Measurements from ENCODE around the gene QRFP. TPM values are rescaled to one million over a fixed set of nuclear protein-coding genes. Genes with fewer than 3 reads are reported as not detected.

Gene QRFP, protein sequence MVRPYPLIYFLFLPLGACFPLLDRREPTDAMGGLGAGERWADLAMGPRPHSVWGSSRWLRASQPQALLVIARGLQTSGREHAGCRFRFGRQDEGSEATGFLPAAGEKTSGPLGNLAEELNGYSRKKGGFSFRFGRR
- total RNA-seq, result not detected
- 0 reads per million in 2 donors for total RNA-seq

- no peaks in the 10 kb centered on the region for H3K9me3 ChIP-seq (ENCODE audit: control insufficient read depth, low read length, poor library complexity, severe bottlenecking)
- ATAC-seq (no peak), DNase-seq (no peak)
- H3K36me3 Mint-ChIP-seq (ENCODE audit: low read depth), result no peaks in the 10 kb centered on the region
- no peaks in the 10 kb centered on the region for H3K4me1 Mint-ChIP-seq
- peaks cover 9% of the 10 kb centered on the region for H3K27me3 Mint-ChIP-seq
- no peak within 1 kb of the TSS for H3K4me3 Mint-ChIP-seq
- H3K27ac Mint-ChIP-seq, result no peak within 1 kb of the TSS
These were observed at the start of gene QRFP for GRCh38 chr9:130896233-130897014. TSS of gene QRFP (minus strand) at chr9:130896812. CDS start at chr9:130893838, 2,974 bp downstream.

DNA sequence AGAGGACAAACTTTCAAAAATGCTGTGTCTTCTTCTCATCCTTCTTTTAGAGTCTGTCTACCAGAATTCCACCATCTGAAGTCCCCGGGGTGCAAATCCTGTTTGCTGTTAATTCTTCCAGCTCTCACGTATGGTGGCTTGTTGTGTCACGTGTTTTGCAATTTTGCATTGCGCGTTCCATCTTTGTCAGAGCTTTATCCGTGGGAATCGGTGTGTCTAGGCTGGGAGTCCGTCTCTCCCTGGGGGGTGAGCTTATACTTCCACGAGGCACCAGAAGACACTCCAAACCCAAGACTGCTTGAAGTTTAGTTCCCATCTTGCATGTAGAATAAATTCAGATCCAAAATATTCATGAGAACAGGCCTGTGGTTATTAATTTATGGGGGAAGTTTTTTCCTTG lies 48.6 kb upstream of the QRFP start:
- DNase-seq, result no peak

GRCh38 chr9:130944510-130945058 lies 48.0 kb upstream of the QRFP start:
- no peaks in the 10 kb centered on the region for H3K36me3 Mint-ChIP-seq (ENCODE audit: low read depth)
- H3K4me1 Mint-ChIP-seq, result peaks cover 8% of the 10 kb centered on the region
- no peak overlapping the region for H3K4me3 Mint-ChIP-seq
- H3K27me3 Mint-ChIP-seq, result peaks cover 78% of the 10 kb centered on the region
- H3K27ac Mint-ChIP-seq, result no peak overlapping the region
- no peak for DNase-seq
- no peak for ATAC-seq
- no peaks in the 10 kb centered on the region for H3K9me3 ChIP-seq (ENCODE audit: control insufficient read depth, low read length, poor library complexity, severe bottlenecking)

More for the DNA sequence above, 48.6 kb upstream of the QRFP start:
- Mint-ChIP-seq H3K4me3 (no peak overlapping the region), H3K27ac (no peak overlapping the region), H3K36me3 (ENCODE audit: low read depth) (no peaks in the 10 kb centered on the region), H3K4me1 (peaks cover 8% of the 10 kb centered on the region), H3K27me3 (peaks cover 78% of the 10 kb centered on the region)
- H3K9me3 ChIP-seq (ENCODE audit: control insufficient read depth, low read length, poor library complexity, severe bottlenecking), result no peaks in the 10 kb centered on the region
- no peak for ATAC-seq

GRCh38 chr9:130943777-130944176 lies 47.2 kb upstream of the QRFP start:
- Mint-ChIP-seq H3K4me3 (no peak overlapping the region), H3K27me3 (peaks cover 73% of the 10 kb centered on the region), H3K27ac (no peak overlapping the region), H3K36me3 (ENCODE audit: low read depth) (no peaks in the 10 kb centered on the region), H3K4me1 (peaks cover 9% of the 10 kb centered on the region)
- no peaks in the 10 kb centered on the region for H3K9me3 ChIP-seq (ENCODE audit: control insufficient read depth, low read length, poor library complexity, severe bottlenecking)
- ATAC-seq (no peak), DNase-seq (no peak)

GRCh38 chr9:130943221-130943620 lies 46.6 kb upstream of the QRFP start:
- H3K4me1 Mint-ChIP-seq, result peaks cover 10% of the 10 kb centered on the region
- DNase-seq, result no peak
- H3K36me3 Mint-ChIP-seq (ENCODE audit: low read depth), result no peaks in the 10 kb centered on the region
- H3K4me3 Mint-ChIP-seq, result no peak overlapping the region
- H3K27me3 Mint-ChIP-seq, result peaks cover 68% of the 10 kb centered on the region
- no peak for ATAC-seq
- no peak overlapping the region for H3K27ac Mint-ChIP-seq
- no peaks in the 10 kb centered on the region for H3K9me3 ChIP-seq (ENCODE audit: control insufficient read depth, low read length, poor library complexity, severe bottlenecking)

DNA sequence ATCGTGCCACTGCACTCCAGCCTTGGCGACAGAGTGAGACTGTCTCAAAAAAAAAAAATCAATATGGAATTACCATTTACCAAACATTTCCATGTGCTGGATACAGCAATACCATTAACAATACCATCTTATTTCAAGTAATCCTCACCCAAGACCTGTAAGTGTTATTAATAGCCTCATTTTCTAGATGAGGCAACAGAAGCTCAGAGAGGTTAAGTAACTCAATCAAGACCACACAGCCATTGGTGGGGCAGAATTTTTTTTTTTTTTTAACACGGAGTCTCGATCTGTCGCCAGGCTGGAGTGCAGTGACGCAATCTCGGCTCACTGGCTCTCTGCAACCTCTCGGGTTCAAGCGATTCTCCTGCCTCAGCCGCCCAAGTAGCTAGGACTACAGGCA lies 46.1 kb upstream of the QRFP start:
- no peak overlapping the region for H3K27ac Mint-ChIP-seq
- no peaks in the 10 kb centered on the region for H3K36me3 Mint-ChIP-seq (ENCODE audit: low read depth)
- DNase-seq, result no peak
- peaks cover 64% of the 10 kb centered on the region for H3K27me3 Mint-ChIP-seq
- peaks cover 10% of the 10 kb centered on the region for H3K4me1 Mint-ChIP-seq
- no peak for ATAC-seq
- H3K4me3 Mint-ChIP-seq, result no peak overlapping the region
- no peaks in the 10 kb centered on the region for H3K9me3 ChIP-seq (ENCODE audit: control insufficient read depth, low read length, poor library complexity, severe bottlenecking)

DNA sequence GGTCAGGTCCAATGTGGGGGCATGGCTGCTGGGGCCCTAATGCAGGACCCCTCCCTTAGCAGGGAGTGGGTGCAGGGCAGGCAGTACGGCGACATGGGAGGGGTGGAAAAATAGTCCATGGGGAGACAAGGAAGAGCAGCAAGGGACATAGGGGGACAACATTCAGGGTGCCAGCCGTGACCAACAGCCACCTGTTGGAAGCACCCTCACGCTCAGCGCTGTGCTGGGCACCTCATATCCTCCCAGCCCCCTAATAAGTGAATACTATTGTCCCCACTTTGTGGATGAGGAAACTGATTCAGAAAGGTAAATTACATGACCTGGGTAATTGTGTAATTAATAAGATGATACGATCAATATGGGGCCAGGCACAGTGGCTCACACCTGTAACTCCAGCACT lies 45.5 kb upstream of the QRFP start:
- H3K27ac Mint-ChIP-seq, result no peak overlapping the region
- peaks cover 64% of the 10 kb centered on the region for H3K27me3 Mint-ChIP-seq
- ATAC-seq (no peak), DNase-seq (no peak)
- peaks cover 10% of the 10 kb centered on the region for H3K4me1 Mint-ChIP-seq
- H3K4me3 Mint-ChIP-seq, result no peak overlapping the region
- no peaks in the 10 kb centered on the region for H3K36me3 Mint-ChIP-seq (ENCODE audit: low read depth)
- no peaks in the 10 kb centered on the region for H3K9me3 ChIP-seq (ENCODE audit: control insufficient read depth, low read length, poor library complexity, severe bottlenecking)

GRCh38 chr9:130940693-130941576 lies 44.3 kb upstream of the QRFP start:
- peak; percentile 91 for ATAC-seq
- H3K9me3 ChIP-seq (ENCODE audit: control insufficient read depth, low read length, poor library complexity, severe bottlenecking), result no peaks in the 10 kb centered on the region
- H3K27me3 Mint-ChIP-seq, result peaks cover 67% of the 10 kb centered on the region
- DNase-seq, result peak; percentile 49 to 59 (median 53)
- peaks cover 3% of the 10 kb centered on the region for H3K36me3 Mint-ChIP-seq (ENCODE audit: low read depth)
- H3K4me1 Mint-ChIP-seq, result peaks cover 13% of the 10 kb centered on the region
- H3K4me3 Mint-ChIP-seq, result peak overlapping the region; percentile 50
- no peak overlapping the region for H3K27ac Mint-ChIP-seq

- no peak for ATAC-seq
- Mint-ChIP-seq H3K4me3 (peak overlapping the region; percentile 66), H3K27ac (no peak overlapping the region), H3K4me1 (peaks cover 13% of the 10 kb centered on the region), H3K36me3 (ENCODE audit: low read depth) (peaks cover 3% of the 10 kb centered on the region), H3K27me3 (peaks cover 67% of the 10 kb centered on the region)
- no peak for DNase-seq
- H3K9me3 ChIP-seq (ENCODE audit: control insufficient read depth, low read length, poor library complexity, severe bottlenecking), result no peaks in the 10 kb centered on the region
These were observed 43.5 kb upstream of the QRFP start for GRCh38 chr9:130940027-130940549.

DNA sequence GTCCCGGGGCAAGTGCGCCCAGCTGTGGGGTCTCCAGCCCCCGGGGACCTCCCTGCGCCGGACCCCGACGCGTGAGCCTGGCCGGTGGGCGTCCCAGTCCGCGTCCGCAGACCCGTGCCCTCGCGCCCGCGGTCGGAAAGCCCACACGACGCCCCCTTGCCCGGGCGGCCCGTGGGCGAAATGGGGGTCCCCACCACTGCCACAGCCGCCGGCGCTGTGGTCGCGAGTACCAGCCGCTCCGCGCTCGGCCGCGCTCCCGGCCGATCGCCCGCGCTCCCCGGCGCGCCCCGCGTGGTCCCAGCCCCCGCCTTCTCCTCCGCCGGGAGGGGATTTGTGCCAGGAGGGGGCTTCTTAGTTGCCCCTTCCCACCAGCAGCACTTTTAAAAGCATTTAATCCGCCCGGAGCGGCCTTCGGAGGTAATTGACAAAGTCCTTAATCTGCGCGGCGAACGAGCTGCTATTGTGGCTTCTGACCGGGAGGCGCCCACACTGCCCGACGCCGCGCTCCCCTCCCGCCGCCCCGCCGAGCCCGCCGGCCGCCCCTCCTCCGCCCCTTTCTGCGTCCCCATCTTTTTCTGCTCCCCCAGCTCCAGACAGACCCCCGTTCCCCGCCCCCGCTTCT lies 42.9 kb upstream of the QRFP start:
- Mint-ChIP-seq H3K4me3 (peak overlapping the region; percentile 66), H3K36me3 (ENCODE audit: low read depth) (peaks cover 3% of the 10 kb centered on the region), H3K27me3 (peaks cover 67% of the 10 kb centered on the region), H3K4me1 (peaks cover 13% of the 10 kb centered on the region), H3K27ac (no peak overlapping the region)
- DNase-seq (no peak), ATAC-seq (no peak)
- H3K9me3 ChIP-seq (ENCODE audit: control insufficient read depth, low read length, poor library complexity, severe bottlenecking), result no peaks in the 10 kb centered on the region

DNA sequence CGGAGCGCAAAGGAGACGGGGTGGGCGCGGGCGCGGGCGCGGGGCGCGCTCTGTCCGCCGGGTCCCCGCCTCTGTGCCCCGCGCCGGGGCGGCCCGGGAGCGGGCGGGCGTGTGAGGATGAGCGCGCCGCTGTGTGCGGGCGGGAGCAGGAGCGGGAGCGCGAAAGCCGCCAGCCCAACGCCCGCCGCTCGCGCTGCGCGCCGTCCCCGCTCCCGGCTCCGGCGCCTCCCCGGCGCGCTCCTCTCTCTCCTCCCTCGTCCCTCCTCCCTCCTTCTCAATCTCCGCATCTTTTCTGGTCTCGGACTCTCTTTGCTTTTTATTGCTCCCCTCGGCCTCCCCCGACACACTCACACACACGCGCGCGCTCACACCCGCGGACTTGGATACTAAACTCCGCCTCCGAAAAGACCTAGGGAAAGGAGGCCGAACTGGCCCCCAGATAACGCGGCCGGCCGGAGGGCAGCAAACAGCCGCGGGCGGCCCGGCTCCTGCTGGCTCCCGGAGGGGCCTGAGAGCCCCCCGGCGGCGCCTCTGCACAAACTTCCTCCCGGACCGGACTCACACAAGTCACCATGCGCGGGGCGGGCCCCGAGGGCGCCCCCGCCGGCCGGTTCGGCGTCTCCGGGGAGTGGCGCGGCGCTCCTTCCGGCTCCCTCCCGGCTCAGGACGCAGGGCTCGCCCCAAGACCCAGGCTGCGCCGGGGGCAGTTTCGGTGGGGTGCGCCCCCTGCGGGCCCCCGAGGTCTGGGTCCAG lies 42.2 kb upstream of the QRFP start, which contains the start of gene FIBCD1:
TSS of gene FIBCD1 (minus strand) at position 596 of the 753 bp plus-strand sequence. CDS start 640 bp downstream, outside the sequence.
- DNase-seq, result no peak
- Mint-ChIP-seq H3K27ac (no peak within 1 kb of the TSS), H3K4me1 (peaks cover 13% of the 10 kb centered on the region), H3K27me3 (peaks cover 71% of the 10 kb centered on the region), H3K36me3 (ENCODE audit: low read depth) (peaks cover 3% of the 10 kb centered on the region), H3K4me3 (peak within 1 kb of the TSS; percentile 77)
- no peak for ATAC-seq
- H3K9me3 ChIP-seq (ENCODE audit: control insufficient read depth, low read length, poor library complexity, severe bottlenecking), result no peaks in the 10 kb centered on the region

DNA sequence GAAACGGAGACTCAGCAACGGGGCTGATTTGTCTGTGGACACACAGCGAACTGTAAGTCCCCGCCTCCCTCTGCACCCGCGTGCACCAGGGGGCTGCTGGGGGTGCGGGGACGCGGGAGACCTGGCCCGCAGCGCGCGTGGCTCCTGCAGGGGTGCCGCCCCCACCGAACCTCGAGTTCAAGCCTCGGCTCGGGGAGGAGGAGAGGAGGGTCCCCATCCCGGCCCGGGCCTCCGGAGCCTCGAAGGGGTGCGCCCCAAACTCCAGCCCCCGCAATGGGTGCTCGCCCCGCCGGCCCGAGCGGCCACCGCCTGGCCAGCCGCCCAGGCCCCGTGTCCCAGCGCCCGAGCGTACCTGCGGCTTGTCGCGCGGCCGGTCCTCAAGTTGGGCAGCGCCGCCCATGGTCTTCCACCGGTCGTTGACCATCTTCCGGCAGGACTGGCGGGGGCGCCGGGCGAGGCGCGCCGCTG lies 41.6 kb upstream of the QRFP start:
- Mint-ChIP-seq H3K4me1 (peaks cover 13% of the 10 kb centered on the region), H3K27ac (no peak overlapping the region), H3K36me3 (ENCODE audit: low read depth) (peaks cover 3% of the 10 kb centered on the region), H3K27me3 (peaks cover 67% of the 10 kb centered on the region), H3K4me3 (peak overlapping the region; percentile 77)
- DNase-seq, result no peak
- no peak for ATAC-seq
- H3K9me3 ChIP-seq (ENCODE audit: control insufficient read depth, low read length, poor library complexity, severe bottlenecking), result no peaks in the 10 kb centered on the region
